Activated CD8-positive, alpha-beta memory T cell treated with anti-CD3 and anti-CD28 coated beads, Interleukin-2, amount 50 U/mL, for 1 hour (primary cell): Measurements from ENCODE around the gene HENMT1.
"Not testable (repeated sequence)": the region's sequence is repeated elsewhere in the genome, so short reads cannot be mapped to it uniquely, and the experiment has no call there.

Experiments
- DNase-seq: peaks from one replicate; pipeline ENCODE4 v3.0.0-alpha.2; 2020; ENCODE audit errors: extremely low read depth

HENMT1 gene

DNA sequence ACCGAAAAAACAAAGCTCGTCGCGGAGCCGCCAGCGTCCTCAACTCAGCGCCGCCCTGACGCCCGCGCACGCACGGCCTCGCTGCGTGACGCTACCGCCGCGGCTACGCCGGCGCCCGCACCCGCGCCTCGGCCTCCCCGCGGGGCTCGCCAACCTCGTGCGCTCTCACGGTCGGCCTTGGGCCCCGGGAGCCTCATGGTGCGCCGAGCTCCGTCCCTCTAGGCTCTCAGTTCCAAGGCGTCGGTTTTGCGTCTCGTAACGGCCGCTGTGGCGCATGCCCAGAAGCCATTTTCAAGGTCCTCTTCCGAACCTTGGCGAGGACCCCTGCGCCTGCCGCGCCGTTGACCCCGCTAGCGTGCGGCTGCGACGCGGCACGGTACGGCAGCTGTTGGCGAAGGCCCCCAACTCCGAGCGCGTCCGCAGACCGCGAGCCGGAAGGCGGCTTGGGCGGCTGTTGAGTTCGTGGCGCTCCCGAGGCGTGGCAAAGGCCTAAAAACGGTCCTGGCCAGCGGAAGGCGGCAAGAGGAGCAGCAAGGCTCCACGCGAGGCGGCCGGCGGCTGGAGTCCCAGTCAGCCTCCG is at the start of gene HENMT1:
TSS of gene HENMT1 (minus strand) at position 64 of the 580 bp plus-strand sequence. CDS start 1,209 bp downstream, outside the sequence.
- peak; percentile 51 for DNase-seq

DNA sequence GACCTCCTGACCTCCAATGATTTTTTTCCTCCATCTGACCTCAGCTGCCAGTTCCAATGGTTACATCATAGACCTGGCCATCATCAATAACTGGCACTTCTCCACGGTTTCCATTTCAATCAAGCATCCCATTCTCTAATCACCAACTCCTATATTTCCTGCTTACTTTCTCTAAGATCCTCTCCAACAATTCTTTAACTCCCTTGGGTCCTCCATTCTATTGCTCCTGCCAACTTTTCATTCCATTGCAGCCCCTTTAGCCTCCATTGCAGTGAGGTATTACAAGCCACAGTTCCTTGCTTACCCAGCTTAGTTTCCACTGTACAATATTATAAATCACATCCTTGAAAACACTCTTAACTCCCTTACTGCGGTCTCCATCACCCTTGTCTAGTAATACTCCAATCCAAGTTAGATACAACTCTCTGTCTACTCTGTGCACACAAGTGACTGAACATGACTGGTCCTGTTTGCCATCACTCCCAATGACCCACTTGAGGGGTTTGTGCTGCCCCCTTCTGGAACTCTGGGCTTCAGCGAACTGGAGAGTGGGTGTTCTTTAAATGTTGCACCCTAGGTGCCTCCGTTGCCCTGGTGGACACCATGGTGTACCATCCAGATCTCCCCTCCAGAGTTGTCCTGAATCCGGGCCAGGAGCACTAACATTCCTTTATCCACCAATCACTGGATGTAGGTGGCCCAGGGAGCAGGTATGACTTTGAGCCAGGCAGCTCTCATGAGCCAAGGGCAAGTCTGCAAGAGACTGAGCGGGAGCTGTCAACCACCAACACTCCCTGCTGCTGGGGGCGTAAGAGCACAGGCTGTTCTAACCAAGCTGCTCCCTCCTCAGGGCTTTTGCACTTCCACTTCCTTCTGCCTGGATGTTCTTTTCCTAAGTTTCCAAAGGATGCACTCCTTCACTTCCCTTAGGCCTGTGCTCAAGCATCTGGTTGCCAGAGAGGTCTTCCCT is 48.1 kb upstream of the HENMT1 start:
- peak; percentile 34 for DNase-seq

DNA sequence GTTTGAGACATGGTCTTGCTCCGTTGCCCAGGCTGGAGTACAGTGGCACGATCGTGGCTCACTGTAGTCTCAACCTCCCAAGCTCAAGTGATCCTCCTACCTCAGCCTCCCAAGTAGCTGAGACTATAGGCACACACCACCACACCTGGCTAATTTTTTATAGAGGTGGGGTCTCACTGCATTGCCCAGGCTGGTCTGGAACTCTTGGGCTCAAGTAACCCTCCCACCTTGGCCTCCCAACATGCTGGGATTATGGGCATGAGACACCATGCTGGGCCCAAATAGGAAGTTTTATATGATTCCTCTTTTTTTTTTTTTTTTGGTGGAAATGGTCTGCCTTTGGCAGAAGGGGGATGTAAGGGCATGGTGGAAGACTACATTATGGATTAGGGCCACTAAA is 45.8 kb upstream of the HENMT1 start:
- DNase-seq: no peak

DNA sequence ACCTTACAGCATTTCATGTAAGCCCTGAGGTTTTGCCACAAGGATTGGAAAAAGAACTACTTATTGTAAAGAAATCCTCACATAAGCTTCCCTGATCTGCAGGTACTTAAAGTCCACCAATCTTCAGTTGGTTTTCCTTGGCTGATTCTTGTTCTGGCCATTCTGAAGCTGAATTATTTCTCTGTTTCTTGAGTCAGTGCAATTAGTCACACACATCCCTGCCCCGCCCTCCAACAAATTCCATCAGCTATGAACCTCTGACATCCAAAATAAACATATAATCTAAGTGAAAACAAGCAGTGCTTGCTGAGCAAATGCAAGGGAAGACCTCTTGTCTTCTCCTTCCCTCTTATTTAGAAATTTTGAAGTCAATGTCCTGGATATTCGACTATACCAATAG is 43.6 kb upstream of the HENMT1 start:
- no peak for DNase-seq

DNA sequence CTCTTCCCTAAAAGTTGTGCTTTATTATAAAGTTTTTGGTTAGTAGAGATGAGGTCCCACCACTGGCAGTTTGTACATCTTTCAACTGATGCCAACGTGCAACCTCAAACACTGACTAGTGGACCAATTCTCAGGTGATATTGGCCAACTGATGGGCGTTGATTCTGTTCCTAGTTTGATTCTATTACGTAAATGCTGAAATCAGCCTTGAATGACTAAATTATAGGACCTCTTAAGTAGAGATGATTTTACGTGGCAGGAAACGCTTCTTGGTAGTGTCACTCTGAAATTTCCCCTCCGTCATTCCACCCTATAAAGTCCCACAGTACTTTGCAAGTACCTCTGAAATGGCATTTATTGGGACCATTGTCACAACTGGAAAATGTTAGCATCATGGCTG is 43.0 kb upstream of the HENMT1 start:
- no peak for DNase-seq

DNA sequence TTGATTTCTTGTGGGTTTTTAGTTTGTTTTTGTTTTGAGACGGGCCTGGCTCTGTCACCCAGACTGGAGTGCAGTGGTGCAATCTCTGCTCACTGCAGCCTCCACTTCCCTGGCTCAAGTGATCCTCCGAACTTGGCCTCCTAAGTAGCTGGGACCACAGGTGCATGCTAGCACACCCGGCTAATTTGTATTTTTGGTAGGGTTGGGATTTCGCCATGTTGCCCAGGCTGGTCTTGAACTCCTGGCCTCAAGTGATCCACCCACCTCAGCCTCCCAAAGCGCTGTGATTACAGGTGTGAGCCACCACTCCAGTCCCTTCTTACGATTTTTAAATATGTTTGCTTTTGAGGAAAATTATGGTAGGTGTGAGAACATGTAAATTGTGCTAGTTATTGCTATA is 41.2 kb upstream of the HENMT1 start:
- not testable (repeated sequence) for DNase-seq

DNA sequence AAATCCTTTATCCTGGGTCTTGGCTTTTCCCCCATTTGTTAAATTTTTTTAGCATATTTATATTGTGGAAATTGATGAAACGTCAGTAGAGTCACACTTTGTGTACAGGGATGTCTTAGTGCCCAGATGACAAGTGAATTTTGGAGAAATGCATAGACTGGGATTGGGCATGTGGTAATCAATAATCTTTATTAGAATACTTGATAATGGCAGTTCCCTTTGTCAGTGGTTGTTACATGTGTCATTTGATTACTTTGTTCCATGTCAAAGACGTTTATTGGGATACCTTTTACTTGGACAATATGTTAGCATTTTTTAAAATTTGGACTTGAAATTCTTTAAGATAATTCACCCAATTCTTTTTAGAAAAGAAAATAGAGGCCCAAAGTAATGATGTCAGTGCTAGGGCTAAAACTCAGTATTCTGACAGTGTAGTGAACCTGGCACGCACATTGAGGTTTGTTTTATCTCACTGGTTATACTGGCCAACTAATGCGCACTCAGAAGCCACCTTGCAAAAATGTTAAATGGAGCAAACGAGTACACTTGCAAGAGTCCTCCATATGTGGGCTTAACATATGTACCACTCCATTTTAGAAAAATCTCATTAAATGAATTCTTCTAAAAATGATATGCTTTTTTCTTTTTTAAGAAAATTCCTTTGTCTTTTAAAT is 40.4 kb upstream of the HENMT1 start:
- DNase-seq: no peak

DNA sequence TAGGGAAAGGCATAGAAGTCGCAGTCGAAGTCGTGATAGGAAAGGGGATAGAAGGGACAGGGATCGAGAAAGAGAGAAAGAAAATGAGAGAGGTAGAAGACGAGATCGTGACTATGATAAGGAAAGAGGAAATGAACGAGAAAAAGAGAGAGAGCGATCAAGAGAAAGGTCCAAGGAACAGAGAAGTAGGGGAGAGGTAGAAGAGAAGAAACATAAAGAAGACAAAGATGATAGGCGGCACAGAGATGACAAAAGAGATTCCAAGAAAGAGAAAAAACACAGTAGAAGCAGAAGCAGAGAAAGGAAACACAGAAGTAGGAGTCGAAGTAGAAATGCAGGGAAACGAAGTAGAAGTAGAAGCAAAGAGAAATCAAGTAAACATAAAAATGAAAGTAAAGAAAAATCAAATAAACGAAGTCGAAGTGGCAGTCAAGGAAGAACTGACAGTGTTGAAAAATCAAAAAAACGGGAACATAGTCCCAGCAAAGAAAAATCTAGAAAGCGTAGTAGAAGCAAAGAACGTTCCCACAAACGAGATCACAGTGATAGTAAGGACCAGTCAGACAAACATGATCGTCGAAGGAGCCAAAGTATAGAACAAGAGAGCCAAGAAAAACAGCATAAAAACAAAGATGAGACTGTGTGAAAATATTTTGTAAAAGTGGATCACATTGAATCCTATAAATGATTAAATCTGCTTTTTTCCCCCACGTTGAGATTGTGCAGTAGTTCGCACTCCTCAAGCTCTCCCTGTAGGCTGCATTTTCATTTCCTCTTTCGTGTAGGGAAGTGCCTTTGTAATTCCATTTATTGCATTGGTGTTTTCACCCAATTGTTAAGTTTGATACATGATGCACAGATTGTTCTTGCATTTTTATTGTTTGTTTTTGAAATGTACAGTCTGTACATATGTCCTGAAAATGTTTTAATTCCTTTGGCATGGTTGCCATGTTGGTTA is 38.8 kb upstream of the HENMT1 start:
- no peak for DNase-seq

DNA sequence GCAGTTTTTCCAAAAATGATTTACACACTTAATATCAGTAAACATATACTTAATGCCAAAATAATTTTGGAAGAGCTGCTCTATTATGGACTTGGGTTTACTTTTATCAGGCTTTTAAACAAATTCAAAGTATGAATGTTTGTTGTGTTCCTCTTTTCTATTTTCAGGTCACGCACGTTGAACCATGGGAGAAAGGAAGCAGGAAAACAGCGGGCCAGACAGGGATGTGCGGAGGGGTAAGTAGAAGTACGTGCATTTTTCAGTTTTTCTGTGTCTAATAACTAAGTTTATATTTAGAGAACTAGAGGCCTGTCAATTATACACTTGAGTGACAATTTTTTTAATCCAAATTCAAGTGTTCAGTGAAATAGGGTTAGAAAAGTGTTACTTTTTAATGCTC is 34.6 kb upstream of the HENMT1 start:
- no peak for DNase-seq

DNA sequence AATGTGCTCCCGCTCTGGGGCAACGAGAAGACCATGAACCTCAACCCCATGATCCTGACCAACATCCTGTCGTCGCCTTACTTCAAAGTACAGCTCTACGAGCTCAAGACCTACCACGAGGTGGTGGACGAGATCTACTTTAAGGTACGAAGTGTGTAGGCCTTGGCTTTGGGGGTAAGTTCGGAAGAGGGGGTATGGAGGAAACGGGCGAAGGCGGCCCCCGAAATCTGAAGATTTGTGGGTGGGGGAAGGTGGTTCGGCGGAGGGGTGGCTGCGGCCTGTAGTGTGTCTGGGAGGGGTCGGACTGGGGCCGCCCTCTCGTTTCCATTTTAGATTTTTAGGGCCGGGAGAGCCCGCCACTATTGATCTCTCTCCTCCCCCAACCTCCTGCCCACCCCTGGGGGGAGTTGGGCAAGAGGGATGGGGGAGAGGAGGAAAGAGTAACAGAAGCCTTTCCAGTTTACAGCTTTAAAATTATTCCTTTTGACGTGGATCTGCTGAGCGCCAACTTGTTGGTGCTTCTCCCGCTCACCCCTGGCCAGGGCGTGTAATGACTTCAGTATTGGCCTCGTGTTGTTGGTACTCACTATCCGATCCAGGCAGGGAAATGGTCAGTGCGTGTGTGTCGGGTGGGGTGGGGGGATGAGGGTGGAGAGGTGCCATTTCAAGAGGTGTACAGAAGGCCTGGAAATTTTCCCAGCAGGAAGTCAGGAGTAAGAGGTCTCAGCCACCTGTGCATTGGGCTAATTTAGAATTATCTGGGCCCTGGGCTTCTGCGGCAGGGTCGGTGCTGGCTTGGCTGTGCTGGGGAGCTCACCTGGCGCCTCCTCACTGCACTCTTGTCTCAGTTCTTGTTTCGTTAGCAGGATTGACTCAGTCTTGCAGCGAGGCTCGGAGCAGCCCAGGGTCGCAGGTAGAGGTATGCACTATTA is 32.1 kb upstream of the HENMT1 start:
- DNase-seq: peak; percentile 71

DNA sequence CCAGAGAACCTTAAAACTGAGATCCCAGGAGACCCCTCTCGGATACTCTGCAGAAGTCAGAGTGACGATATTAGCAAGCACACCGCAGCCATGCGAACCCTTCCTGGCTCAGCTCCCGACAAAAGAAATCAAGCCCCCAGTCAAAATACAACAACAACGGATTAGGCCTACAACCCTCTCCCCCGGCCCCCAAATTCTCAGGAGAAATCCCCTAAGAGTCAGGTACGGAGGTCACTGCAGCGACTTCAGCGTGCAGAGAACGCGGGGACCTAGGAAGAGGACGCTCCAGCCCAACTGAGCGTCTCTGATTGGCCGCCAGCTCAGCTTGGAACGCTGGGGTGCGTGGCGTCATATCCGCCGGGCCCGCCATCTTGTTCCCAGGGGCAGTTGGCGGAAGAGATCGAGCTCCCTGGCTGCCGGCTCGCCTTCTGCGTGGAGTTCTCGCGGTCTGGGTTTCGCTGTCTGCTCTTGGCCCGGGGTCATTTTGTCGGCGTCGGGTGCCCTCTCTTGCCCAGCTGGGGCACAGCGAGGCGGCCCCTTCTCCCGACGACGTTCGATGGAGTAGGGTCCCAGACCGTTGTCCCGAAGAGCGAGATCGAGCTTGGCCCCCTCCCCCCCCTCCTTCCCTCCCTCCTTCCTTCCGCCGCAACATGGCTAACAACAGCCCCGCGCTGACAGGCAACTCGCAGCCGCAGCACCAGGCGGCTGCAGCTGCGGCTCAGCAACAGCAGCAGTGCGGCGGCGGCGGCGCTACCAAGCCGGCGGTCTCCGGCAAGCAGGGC is 31.2 kb upstream of the HENMT1 start, which contains the start of gene PRPF38B:
TSS of gene PRPF38B (plus strand) at position 369 of the 782 bp plus-strand sequence. CDS start at position 651, 282 bp downstream.
- DNase-seq: peak; percentile 81

DNA sequence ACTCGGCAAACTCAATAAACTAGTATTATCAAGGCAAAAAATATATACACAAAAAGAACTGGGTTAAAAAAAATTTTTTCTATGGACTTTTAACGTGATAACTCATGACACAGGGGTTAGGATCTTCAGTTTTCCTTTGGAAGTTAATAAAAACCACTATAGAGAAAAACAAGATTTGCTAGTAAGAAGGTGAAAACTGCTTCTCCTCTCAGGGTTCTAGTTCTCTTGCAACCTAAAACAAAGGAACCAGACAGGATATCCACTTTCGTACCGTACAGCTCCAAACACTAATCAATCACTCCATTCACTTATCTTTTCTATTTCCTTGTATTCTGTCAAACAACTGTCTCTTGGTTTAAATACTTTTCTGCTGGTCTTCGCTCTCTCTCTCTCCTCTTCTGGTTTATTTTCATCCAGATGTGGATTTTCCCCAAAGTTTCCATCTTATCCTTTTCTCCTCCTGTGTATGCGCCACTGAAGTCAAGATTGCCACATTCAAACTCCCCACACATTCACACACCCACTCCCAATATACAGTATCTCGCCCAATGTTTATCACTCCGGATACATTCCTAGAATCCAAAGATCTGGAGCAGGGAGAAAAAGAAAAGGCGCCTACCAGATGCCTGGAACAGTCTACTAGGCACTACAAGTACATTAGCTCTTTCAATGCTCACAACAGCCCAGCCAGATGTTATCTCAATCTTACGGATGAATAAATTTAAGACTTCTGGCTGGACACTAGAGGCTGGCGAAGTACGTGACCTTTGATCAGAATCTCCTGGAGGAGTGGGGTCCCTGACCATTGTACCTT is 30.4 kb upstream of the HENMT1 start:
- no peak for DNase-seq

DNA sequence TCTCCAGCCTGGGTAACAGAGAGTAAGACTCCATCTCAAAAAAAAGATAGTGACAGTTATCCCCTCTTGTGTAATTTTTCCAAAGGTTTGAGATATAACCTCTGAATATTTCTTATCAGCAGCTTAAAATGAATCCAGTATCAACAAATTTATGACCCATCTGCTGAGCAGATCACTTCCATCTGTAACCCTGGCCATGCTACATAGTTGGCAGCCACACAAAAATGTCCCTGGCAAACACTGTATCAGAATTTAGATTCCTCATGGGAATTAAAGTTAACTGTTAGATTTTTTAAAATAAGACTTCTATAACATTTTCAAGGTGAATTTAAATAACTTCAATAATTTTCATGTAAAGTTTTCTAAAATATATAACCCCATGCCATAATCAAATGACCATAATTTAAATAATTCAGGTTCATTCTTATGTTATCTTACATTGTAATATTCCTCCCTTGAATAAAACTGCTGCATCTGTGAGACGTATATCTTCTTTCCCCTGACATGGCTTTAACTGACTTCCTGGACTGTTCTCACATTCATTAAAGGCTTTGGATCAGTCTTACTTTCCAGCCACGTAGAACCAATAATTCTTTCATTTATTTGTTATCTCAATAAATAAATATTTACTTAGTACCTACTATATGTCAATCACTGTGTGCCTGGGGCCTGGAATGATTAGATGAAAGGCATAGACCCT is 25.9 kb upstream of the HENMT1 start:
- DNase-seq: no peak

DNA sequence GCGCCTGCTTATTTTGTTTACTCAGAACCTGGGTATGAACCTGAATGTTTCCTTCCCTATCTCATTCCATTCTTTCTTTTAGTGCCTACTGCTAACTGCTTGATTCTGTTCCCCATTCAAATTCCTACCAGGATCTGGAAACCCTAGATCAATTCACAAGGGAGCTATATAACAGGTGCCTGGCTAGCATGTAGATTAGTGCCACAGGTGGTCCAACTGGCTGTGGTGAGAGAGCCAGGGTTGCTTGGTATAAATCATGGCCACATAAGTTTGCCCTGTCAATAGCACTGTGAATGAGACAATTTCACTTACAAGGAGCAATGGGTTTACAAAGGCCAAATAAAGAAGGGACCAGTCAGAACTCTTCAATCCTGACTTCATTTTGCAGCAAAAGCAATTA is 24.6 kb upstream of the HENMT1 start:
- DNase-seq: no peak

DNA sequence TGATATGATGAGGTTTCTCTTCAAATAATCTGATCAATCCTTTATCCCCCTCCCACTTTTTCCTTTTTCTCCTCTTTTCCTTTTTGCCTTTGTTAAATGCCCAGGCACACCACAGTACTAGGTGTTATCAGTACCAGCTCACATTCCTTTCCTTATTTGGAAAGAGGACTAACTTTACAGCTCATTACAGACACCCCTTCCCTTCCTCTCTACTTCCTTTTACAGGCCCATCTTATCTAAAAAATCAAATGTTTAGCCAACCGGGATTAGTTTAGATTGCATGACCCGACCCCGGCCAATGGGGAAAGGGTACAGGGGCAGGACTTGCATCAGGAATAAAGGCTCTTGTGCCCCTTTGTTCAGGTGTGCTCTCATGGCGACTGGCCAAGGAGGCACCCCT is 20.8 kb upstream of the HENMT1 start:
- DNase-seq: not testable (repeated sequence)

DNA sequence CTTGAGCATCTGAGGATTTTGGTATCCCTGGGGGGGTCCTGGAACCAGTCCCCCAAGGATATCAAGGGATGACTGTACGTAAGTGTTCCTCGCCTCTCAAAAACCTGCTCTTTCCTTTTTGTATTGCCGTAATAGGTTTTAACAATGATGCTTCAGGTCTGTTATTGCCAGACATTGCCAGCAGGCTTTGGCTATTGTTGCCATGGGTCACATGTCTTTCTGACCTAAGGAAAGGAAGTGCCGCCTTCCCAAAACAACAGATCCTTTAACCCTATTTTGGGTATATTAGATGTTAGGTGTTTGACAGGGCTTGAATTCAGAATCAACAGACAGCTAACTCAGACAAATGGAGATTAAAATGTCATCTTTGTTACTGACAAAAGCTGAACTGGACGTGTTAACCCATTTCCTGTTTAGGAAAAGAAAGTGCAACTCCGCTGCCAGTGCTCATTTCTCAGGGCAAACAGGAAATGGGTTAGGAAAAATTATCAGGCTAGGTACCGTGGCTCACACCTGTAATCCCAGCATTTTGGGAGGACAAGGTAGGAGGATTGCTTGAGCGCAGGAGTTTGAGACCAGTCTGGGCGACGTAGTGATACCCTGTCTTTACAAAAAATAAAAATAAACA is 18.8 kb upstream of the HENMT1 start:
- DNase-seq: no peak

DNA sequence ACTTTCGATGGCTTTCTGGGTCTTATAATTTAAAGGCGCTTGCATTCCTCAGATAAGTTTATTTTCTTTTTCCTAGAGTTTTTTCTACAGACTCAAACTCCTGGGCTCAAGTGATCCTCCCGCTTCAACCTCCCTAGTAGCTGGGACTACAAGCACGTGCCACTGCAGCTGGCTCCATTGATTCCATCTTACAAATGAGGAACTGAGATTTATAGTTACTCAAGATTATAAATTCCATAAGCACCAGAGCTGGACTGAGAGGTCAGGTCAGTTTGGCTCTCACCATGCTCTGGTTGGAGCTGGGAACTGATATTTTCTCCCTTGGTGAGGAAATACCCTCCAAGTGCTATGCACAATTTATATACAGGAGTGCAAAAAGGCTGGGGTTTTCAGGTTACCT is 17.8 kb upstream of the HENMT1 start:
- no peak for DNase-seq
